22Rv1 (cell line): ENCODE measurements around the gene ING2.
"Not testable (repeated sequence)": the region's sequence is repeated elsewhere in the genome, so short reads cannot be mapped to it uniquely, and the experiment has no call there.

ENCODE experiments used
- H3K27ac ChIP-seq: fragments of 450-650 bp; 2 replicates; pipeline ENCODE4 v1.5.1; 2017
- CTCF ChIP-seq: fragments of 450-650 bp; IDR thresholded peaks from 2 replicates; pipeline ENCODE4 v1.5.1; 2017; ENCODE audit warnings: mild to moderate bottlenecking
- ZFX ChIP-seq: fragments of 450-650 bp; IDR thresholded peaks from 2 replicates; pipeline ENCODE4 v1.6.1; 2017; ENCODE audit warnings: antibody characterized with exemption, borderline replicate concordance

ING2 gene

GRCh38 chr4:183469285-183469684, 35.6 kb upstream of the ING2 start:
- no peak for TF ChIP-seq CTCF
- TF ChIP-seq ZFX = no peak
- H3K27ac ChIP-seq = no peak overlapping the region

GRCh38 chr4:183469936-183470335, 34.9 kb upstream of the ING2 start:
- H3K27ac ChIP-seq = no peak overlapping the region
- TF ChIP-seq CTCF = no peak

- no peak for TF ChIP-seq ZFX
- no peak for TF ChIP-seq CTCF
- no peak overlapping the region for H3K27ac ChIP-seq
Observed at GRCh38 chr4:183470821-183471220, 34.0 kb upstream of the ING2 start.

DNA sequence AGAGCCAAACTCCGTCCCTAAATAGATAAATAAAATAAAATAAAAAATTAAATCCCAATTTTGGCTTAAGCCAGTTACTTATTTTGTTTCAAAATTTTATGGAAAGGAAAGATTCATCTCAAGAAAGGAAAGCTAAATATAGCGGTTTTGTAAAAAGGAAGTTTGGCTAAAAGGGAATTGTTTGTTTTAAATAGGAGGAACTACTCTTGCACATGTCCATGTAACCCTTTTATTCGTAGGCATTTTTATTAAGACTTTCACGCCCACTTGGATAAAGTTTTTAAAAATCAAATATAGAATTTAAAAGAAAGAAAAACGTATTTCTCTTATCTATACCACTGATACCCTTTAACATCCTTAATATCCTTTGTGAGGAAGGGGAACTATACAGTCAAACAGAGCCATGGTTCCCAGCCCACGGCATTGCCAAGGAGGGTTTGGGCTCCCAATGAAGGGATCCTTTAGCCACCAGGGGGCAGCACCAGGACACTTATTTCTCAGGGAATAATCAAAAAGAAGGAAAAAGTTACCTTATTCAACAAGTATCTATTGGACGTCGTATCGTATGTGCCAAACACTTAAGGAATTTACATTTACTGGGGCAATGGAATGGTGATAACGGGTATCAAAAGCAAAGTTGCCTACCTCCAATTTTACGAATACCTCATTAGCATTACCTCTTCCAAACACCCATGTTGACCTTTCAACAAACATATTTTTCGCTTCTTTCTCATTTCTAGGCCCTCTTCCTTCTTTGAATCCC, 32.7 kb upstream of the ING2 start:
- no peak overlapping the region for H3K27ac ChIP-seq
- TF ChIP-seq ZFX (no peak), CTCF (peak; percentile 85)

GRCh38 chr4:183478123-183478522, 26.7 kb upstream of the ING2 start:
- H3K27ac ChIP-seq = no peak overlapping the region
- TF ChIP-seq CTCF = no peak
- no peak for TF ChIP-seq ZFX

DNA sequence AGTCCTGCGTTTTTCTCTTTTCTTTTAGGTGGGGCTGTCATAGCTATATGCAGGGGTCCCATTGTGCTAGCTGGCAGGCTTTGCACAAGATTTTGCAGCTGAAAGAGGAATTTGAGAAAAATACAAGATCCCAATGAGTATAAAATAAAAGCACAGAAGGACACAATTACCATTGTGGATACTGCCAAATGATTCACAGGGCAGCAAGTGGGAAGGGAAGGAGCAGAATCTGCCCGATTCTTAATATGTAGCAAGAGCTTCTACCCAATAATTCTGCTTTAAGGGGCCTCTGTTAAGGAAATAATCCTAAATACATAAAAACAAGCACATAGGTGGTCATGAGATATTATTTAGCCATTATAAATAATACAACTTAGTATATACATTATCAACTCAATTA, 25.9 kb upstream of the ING2 start:
- H3K27ac ChIP-seq = no peak overlapping the region
- TF ChIP-seq ZFX (no peak), CTCF (no peak)

- H3K27ac ChIP-seq = not testable (repeated sequence)
Observed at GRCh38 chr4:183482515-183483095, 22.3 kb upstream of the ING2 start.
